HL-60/S4 (cell line): Measurements from ENCODE around the gene CFAP299.

Source experiments
- in situ Hi-C: fragments of 300-500 bp; cut with MboI; formaldehyde crosslinking; loops from 2 replicates; pipeline ENCODE4 v1.14.3; 2022; ENCODE audit warnings: low sequenced_read_pairs

CFAP299 gene

DNA sequence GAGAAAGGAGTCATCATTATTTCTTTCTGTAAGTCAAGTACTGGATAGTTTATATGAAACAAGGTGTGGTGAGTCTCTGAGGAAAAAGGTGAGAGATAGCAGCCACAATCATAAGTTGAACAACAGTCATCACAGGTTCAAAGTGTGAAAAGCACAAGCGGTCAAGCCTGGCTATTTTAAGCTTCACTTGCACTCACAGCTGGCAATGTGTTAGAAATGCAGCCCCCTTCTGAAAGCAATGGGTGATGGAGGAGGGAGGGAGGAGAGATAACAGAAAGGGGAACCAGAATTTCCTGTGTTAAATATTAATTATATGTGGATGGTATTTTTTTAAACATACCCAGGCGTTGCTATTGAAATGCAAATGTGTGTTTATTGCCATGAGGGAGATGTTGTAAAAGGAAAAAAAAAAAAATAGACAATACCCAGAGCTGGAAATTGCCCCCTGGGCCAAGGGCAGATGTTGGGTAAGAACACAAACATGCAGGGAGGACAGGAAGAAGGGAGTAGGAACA, 668.1 kb downstream of the CFAP299 start:
- in situ Hi-C loops, result no loop called here

DNA sequence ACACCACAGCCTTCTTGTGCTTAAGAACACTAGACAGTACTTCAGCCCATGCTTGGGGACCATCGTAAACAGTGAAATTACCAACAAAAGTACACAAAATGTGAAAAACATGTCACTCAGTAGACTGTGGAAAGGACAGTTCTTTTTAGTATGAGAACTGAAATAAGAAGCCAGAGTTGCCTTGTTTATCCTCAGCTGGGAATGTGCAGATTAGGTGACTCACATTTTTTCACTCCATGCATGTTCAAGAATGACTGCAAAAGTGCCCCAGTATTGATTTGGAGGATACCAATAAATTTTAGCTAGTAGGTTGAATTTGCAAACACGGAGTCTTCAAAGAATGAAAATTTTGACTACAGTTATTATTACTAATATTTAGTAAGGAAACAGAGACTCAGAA, 671.9 kb downstream of the CFAP299 start:
- in situ Hi-C loops, result no loop called here
